Kasumi-1 (cell line): ENCODE measurements around the gene TMEM200A.

Experiments used
- DNase-seq, 2 experiments: peaks; one replicate each; lab custom pipeline; 2025; lab: John Stamatoyannopoulos, UW

TMEM200A gene

DNA sequence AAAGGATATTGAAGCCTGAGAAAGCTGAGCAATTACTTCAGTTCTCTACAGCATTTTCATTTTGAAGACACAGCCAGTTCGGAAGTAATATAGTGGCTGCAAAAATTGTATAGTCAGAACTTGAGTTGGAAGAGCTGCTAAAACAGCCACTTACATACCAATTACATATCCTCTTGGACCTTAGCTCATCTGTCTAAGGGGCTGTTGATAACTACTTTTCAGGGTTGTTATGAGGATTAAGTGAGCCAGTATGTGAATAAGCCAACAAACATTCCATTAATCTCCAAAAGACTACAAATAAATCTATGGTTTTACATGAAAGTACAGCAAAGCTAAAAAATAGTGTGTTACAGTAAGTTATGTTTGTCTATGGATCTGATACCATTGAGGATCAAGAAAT lies 59.7 kb downstream of the TMEM200A start:
- DNase-seq = no peak

DNA sequence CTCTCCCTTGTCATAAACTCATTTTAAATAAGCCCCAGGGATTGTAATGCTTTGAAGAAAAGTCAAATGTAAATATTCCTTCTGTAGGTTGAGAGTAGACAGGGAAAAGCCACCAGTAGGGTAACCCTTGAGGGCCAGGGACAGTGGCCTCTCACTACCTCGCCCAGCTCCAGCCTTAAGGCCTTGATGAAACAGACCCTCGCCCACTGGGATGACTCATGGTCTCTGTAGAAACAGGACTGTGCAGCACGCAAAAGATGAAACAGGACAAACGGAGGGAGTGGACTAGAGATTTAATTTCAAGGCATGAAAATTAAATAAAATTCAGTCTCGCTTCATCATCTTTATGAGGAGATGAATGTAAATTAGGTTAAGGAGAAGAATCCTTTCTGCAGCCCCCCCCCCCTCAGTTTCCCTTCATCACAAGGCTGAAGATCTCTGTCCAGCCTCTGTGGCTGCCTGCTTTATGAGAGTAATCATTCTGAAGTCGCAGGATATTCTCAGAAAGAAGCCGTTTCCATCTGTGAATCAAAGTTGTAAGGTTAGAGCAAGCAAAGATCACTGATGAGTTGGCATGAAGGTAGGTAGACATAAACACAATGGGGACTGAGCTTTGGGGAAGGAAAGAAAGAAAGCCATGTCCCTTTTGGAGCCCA lies 60.4 kb downstream of the TMEM200A start:
- no peak for DNase-seq

DNA sequence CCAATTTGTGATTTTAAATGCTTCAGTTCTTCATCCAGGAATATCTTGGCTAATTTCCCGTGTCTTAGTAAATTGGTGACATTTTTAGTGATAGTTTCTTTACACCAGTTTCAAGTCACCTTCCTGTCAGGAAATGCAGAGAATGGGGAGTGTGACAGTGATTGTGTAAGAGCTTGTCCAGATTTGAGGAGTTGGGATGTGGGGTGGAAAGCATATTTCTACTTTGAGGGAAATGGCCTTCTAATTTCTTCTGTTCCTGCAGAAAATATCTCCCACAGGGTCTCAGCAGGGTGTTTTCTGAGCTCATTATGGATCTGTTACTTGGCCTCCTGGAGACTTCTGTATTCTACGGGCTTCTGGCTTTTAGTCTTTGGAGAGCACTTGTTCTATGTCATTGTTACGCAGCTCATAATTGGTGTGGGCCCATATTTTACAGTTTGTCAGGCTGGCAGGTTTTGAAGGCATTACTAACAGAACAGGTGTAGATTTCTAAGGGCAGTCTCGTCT lies 65.6 kb downstream of the TMEM200A start:
- DNase-seq = no peak

DNA sequence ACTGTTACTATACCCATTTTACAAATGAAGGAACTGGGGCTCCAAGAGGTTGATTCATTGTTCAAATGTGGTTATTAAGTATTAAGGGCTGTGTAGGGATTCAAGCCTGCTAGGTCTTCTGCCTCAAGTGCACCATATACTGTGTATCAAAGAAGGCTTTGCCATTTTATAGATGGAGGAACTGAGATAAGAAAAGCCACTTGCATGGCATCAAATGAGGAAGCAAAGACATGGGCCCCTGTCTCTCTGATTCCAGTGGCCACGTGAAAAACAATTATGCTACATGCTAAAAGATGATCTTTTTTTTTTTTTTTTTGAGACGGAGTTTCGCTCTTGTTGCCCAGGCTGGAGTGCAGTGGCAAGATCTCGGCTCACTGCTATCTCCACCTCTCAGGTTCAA lies 67.0 kb downstream of the TMEM200A start:
- DNase-seq = peak in 1 of 2 experiments; percentile 13

DNA sequence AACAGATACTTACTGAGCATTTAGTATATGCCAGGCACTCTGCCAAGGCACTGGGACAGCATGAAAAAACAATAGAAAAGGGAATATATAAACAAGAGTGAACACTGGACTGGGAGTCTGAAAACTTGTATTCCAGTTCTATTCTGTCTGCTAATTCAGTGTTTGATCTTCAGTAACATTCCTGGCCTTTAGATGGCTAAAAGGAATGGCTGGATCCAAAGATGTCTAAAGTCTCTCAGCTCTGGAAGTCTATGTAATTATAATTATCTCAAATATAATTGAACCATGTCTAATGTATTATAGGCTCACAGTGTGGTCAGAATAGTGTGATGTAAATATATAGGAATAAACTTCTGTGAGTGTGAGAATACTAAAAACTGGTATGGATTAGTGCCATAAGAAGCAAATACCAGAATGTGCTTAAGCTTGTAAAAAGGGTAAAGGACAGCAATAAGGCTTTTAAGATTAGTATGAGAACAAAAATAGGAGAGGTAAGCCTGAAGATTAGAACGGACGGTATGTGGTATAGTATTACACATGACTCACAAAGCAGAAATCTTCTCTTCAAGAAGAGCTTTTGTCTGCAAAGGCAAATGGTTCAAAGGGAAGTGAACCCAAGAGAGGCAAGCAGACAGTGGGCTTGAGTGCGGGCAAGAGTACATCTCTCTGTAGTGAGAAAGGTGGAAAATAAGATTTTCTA lies 68.5 kb downstream of the TMEM200A start:
- DNase-seq = no peak

DNA sequence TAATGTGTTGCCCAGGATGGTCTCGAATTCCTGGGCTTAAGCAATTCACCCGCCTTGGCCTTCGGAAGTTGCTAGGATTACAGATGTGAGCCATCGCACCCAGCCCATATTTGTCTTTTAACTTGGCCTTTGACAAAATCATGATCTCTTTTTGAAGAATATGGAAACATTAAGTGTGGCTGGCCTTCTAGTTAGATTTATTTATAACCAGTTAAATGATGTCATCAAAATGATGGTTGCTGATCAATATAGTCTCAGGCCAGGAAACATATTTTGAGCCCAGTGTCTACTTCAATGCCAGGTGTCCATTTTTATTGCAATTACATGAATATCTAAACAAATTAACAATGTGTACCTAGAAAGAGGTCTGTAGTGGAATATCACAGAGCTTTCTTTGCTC lies 69.4 kb downstream of the TMEM200A start:
- no peak for DNase-seq

DNA sequence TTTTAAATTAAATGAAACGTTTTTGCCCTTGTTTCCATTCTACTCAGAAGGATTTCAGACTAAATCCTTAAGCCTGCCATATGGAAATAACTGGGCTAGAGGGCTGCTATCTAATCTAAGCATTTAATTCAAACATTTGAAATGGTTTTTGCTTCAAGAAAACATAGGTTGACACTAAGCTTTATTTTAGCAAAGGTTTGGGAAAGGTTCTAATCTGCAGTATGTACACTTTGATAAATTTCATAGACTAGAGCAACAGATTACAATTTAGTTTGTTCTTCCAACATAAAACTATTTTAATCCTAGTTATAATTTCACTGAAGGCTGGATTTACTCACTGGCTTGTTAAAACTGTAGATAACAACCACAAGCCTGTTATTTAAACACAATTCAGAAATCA lies 72.1 kb downstream of the TMEM200A start:
- no peak for DNase-seq

DNA sequence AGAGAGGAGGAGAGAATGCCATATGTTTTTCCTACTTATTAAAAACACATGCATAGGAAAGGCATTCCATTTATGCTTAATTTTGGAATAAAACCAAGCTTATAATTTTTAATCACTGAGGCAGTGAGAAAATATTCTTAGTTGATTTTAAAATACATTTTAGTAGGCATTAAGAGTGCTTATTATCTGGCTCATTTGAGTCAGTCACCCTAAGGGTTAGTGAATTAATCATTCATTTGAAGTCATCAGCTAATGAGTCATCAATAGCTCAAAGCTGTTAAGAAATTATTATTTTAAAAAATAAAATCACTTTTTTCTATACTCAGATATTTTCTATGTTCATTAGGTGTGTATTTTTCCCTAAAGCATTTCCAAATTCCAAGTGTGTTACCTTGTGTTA lies 81.6 kb downstream of the TMEM200A start:
- DNase-seq = no peak

DNA sequence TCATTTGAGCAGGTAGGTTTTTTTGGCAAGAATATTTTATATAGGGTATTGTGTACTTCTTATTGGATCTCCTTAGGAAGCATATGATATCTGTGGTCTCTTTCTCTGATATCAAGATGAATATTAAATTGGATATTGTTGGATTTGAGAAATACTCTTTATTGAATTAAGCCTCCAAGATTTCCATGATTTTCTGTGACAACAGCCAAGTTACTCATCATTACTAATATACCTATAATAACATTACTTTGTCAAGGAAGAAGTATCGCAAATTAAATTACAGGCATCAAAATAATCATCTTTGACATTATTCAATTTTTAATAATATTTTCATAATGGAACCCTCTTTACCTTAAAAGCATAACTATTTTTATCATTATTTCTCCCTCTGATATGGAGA lies 86.5 kb downstream of the TMEM200A start:
- no peak for DNase-seq

DNA sequence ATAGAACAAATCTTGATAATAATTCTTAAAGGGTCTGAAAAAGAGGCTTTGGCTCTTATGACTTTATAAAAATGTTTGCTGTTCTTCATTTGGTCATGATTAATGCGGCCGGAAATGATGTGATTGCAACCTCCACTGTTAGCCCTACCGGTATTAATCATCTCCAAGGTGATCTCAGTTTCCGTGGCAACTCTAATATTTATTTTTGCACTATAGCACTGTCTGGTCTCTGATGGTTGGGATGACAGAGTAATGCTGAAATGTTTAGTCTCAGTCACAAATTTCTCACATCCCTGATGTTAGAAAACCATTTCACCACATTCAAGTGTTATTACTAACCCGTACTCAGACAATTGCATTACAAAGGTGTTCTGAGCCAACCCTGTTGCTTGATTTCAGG lies 87.4 kb downstream of the TMEM200A start:
- DNase-seq = no peak

DNA sequence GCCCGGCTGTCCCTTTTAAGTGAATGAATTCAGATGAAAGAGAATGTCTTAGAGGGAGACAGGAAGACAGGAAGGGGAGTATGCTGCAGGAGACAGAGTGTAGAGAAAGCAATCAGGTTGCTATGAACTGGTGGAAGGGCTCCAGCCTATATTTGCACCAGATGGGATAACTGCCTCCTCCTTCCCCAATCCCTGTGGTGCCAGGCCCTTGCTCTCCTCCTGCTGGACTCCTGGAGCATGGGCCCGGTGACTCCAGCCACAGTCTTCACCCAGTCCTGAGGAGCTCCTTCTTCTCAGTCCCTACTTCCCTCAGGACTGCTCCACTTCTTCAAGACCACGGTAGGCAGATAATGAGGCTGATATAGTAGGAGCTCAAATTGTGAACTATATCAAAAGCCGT lies 91.8 kb downstream of the TMEM200A start:
- no peak for DNase-seq

DNA sequence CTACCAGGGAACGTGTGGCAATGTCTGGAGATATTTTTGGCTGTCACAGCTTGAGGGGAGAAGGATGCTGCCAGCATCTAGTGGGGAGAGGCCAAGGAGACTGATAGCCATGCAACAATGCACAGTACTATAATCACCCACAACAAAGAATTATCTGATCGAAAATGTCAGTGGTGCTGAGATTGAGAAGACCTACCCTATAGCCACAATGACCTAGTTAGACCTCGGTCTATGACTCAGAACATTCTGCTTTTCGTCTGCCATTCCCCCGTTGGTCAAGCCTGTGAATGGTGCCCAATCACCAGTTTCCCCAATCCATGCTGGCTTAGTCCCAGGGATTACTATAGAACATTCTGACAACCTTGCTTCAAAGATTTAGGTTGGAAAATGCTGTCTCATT lies 93.5 kb downstream of the TMEM200A start:
- DNase-seq = no peak

DNA sequence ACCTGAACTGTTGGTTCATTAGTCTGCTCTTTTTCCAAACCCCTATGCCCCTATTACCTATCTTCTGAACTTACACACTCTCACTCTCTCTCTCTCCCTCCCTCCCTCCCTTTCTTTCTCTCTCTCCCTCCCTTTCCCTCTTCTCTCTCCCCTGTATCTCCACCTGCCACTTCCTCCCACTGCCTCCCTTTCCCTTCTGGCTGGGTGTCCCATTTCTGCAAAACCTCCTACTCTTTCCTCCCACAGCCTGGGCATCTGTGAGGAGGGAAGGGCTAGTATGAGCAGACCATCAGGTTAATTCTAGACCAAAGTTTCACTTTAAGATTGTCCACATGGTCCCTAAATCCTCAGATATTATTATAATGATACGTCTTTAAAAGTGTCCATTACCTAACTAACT lies 95.1 kb downstream of the TMEM200A start:
- no peak for DNase-seq

DNA sequence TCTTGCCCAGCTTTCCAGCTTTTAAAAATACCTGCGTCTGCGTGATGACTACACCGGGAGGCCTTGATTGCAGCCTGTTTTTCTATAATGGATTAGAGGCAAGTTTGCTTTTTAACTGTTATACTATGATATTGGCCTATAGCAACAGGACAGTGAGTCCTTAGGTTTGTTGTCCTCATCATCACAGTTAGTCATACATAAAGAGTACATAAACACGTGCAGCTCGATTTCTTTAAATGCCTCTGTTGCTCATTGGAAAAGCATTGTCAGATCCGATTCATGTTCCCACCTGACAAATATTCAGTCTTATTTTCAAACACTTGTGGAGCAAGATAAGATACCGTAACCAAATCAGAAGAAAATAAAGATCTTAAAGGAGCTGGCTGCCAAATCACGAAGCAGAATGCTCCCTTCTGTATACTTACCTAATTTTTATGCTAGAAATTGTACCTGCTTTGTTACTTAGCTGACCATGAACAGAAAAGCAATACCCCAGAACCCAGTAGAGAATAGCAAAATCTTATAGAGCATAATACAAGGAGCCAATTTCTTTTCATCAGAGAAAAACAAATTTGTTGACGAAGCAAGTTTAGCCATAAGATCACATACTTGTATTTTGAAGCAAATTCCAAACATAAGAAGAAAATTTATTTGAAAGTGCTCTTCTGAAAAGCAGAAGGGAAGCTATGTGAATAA lies 100.4 kb downstream of the TMEM200A start:
- DNase-seq = no peak

DNA sequence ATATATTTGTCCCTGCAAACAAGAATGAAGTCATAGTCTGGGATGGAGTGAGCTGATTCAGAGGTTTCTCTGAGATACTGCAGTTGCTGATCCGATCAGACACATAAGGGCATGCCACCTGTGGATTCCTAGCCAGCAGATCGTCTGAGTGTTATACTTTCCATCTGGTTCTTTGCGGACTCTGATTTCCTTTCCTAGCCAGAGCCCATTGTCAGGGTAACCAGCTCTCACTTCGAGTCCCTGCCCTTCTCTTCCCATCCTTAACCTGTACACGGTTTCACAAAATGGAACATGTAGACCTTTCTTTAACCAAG lies 100.9 kb downstream of the TMEM200A start:
- no peak for DNase-seq

DNA sequence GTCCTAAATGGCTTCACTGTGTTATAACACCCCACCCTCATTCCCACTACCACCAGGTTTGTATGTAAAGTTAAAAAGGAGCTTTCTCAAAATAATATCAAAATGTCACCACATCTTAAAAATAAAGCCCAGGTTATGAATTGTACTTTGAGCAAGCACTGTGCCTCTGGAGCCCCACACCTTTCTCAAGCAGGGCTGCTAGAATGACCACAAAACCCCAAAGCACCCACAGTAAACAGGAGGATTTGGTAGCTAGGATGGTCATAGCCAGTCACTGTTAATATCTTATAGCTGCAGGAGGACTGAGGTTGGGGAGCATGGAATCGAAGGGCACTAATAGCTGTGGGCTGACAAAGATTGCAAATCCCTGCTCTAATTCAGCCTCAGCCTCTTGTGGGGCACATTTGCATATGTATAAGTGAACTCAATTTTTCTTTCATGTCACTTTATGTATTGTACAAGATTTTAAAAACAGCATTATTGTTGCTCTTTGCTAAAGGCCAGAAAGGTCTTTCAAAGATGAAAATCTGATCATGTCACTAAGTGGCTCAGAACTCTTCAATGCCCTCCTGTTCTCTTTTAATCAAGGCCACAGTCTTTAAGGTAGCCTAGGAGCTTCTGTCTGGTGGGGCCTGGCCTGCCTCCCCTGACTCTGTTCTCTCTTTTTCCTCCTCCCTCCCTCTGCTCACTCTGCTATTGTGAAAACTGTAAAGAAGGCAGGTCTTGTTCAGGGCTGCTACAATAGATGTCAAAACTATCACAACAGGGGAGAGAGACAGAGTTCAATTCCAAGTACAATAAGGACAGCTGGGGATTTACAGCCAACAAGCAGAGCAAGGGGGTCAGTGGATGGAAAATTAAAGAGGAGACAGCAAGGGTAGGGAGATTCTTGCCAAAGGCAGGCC lies 101.6 kb downstream of the TMEM200A start:
- DNase-seq = no peak

DNA sequence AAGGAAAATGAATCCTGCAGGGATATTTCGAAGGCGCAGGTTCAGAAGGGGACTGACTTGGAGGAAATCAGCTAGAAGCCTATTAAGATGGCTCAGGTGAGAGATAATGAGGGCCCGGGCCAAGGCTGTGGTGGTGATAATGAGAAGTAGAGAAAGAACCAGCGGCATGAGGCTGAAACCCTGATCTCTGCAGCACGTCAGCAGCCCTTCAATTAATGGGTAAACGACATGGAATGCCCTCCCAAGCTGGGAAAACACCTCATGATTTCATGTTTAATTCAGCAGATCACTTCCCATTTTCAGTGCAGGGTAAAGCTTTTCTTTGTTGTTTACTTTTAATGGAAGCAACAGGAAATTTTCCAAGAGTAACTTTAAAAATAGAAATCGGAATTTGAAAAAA lies 104.9 kb downstream of the TMEM200A start:
- DNase-seq = no peak

DNA sequence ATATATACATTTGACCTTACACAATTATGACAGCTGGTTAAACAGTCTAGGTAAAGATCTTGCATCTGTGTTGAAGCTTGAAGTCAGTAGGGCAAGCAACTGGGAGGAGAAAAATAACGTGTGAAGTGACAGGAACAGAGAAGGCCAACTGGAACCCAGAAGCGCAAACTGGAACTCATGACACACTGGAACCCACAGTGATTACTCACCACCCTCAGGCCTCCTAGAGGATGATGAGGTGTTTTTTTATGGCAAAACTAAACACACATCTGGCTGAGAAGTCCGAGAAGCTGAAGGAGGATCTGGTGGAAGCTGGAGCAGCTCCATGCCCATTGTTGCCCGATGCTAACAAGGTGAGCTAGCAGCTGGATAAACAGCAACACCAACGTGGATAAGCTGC lies 108.1 kb downstream of the TMEM200A start:
- no peak for DNase-seq

DNA sequence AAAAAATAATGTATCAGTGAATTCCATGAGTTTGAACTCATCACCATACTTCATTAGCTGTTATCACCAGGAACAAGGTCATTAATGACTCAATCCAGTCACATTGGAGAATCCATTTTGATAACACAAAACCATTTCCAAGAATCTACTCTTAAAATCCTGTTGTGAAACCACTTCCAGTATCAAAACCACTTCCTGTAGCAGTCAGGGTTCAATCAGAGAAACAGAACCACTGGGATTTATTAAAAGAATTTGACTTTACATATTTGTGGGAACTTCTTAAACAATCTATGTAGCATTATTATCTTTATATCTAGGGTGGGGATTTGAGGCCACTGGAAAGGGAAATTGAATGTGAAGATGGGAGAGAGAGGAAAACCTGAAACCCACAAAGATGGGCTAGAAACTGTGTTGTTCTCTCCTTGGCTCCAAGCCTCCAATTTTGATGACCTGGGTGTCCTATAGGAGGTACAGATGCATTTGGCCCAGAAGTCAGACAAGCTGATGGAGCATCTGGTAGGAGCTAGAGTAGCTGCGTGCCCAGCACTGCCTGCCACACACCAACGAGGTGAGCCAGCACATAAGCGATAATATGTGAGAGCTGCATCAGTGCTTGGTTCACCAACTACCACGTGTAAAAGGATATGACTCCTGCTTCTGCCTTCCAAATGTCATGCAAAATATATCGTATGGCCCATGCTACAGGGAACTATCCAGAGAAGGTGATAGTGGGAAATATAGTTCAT lies 117.0 kb downstream of the TMEM200A start:
- DNase-seq = peak; percentile 25 to 27

DNA sequence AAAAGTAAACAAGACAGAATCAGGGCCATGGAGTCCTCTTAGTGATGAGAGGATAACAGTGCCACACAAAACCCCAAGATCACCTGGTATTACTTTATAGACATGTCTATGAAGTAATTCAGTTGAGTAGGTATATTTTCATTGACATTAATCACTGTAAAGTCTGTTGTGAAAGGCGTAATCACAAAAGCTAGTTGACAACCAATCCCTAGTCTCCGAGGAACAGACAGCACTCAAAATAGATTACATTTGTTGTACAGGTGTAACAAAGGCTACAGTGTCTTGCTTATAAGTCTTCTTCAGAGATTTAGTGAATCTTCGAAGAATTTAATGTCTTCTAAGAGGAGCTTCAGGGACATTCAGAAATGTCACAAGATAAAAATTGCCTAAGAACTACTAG lies 120.1 kb downstream of the TMEM200A start:
- no peak for DNase-seq

DNA sequence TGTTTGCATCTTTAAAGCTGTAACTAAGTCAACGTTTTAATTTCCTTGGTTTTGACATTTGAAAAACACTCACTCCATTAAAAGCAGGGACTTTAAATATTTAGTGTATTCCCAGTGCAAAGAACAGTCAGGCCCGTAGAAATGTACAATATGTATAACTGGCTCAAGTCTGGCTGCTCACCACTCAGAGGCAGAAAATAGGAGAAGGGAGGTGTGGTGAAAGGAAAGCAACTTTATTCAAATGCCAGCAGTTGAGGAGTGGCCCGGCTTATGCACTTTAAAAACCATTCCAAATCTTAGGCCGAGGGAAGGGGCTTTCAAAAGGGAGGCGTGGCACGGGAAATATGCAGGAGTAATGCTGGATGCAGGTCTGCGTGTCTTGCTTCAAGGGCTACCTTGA lies 120.6 kb downstream of the TMEM200A start:
- no peak for DNase-seq

DNA sequence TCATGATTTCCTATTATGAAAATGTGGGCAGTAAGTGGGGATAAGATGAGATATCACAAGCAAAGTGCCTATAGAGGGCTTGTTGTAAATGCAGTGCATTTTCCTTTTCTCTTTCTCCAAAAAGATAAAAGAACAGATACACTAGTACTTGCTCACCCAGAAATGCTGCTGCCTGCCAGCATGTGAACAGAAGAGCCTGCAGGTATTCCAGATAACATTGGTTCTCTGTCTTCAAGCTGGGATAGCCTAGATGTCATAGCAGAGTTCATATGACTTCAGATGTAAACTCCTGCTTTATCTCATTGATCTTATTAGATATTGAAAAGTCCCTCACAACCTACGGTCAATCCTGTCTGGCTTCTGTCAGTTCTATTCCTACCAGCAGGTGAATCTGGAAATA lies 123.7 kb downstream of the TMEM200A start:
- DNase-seq = no peak
